B cell (primary cell): ENCODE measurements around the gene KLHL35. TPM values are rescaled to one million over a fixed set of nuclear protein-coding genes. Genes with fewer than 3 reads are reported as not detected.

Experiments used
- ATAC-seq: fragments of 200-7000 bp; cut with Tn5 transposase; one replicate; pipeline ENCODE4 v1.10.0; 2021; ENCODE audit warnings: low read depth, mild to moderate bottlenecking, moderate number of reproducible peaks, moderate library complexity
- CTCF ChIA-PET: fragments of 350-600 bp; sonication (Branson Sonifier 250); formaldehyde crosslinking; loops from one replicate; lab custom pipeline; 2021; ENCODE audit warnings: antibody characterized with exemption, inconsistent platforms; lab: Charles Lee
- POLR2A ChIA-PET: fragments of 350-600 bp; sonication (Branson Sonifier 250); formaldehyde crosslinking; loops from one replicate; lab custom pipeline; 2021; ENCODE audit warnings: antibody characterized with exemption; lab: Charles Lee
- DNase-seq: peaks from one replicate; pipeline ENCODE4 v3.0.0; 2013
- H2AFZ ChIP-seq: 2 replicates; pipeline ENCODE4 v1.6.1; 2012; ENCODE audit warnings: mild to moderate bottlenecking, low read depth, low read length; ENCODE audit not compliant: insufficient read depth, poor library complexity, severe bottlenecking
- H3K27ac ChIP-seq, 2 donors: 1 replicate in 1 of 2; 2 replicates in 1 of 2; pipeline ENCODE4 v1.5.1; 2012 to 2013; ENCODE audit warnings: low read length in 2 of 2, mild to moderate bottlenecking in 2 of 2, moderate library complexity in 1 of 2
- H3K27me3 ChIP-seq, 4 experiments: fragments of 200-600 bp in 1 of 4; sonication (generic) in 1 of 4; replicated peaks in 1 of 4; 1 replicate in 2 of 4; 2 replicates in 2 of 4; pipeline versions ENCODE4 v1.6.1 to v1.7.0; 2013 to 2016; ENCODE audit warnings: low read length in 3 of 4, mild to moderate bottlenecking in 2 of 4, mixed read lengths in 1 of 4, moderate library complexity in 1 of 4; ENCODE audit not compliant: insufficient read depth in 4 of 4, control insufficient read depth in 3 of 4; ENCODE audit errors: control extremely low read depth in 1 of 4
- H3K36me3 ChIP-seq, 2 experiments: replicated peaks in 1 of 2; 1 replicate in 1 of 2; 2 replicates in 1 of 2; pipeline versions ENCODE4 v1.6.1 to v1.7.1; 2013; ENCODE audit warnings: low read length in 1 of 2; ENCODE audit not compliant: insufficient read depth in 2 of 2, control insufficient read depth in 1 of 2; ENCODE audit errors: control extremely low read depth in 1 of 2, extremely low read depth in 1 of 2
- H3K4me1 ChIP-seq, 2 donors: fragments of 200-600 bp in 1 of 2; sonication (generic) in 1 of 2; 1 replicate in 1 of 2; 2 replicates in 1 of 2; pipeline versions ENCODE4 v1.5.1 to v1.6.1; 2013 to 2017; ENCODE audit warnings: low read length in 2 of 2; ENCODE audit not compliant: control insufficient read depth in 2 of 2, insufficient read depth in 2 of 2
- H3K4me2 ChIP-seq: replicated peaks from 2 replicates; pipeline ENCODE3; 2012; ENCODE audit warnings: mild to moderate bottlenecking, low read depth, low read length; ENCODE audit not compliant: poor library complexity, severe bottlenecking
- H3K4me3 ChIP-seq, 5 experiments: fragments of 200-600 bp in 1 of 5; sonication (generic) in 1 of 5; 1 replicate in 3 of 5; 2 replicates in 2 of 5; pipeline versions ENCODE4 v1.5.1 to v1.7.0; 2011 to 2016; ENCODE audit warnings: low read length in 4 of 5, mild to moderate bottlenecking in 4 of 5, low read depth in 2 of 5, control low read depth in 1 of 5, moderate library complexity in 1 of 5; ENCODE audit not compliant: insufficient read depth in 1 of 5; ENCODE audit errors: control extremely low read depth in 1 of 5, extremely low read depth in 1 of 5
- H3K79me2 ChIP-seq: fragments of 200-600 bp; sonication (generic); one replicate; pipeline ENCODE4 v1.6.0; 2016; ENCODE audit warnings: low read length; ENCODE audit not compliant: control insufficient read depth, insufficient read depth
- H3K9ac ChIP-seq: fragments of 200-600 bp; sonication (generic); 2 replicates; pipeline ENCODE4 v1.6.1; 2017; ENCODE audit warnings: mild to moderate bottlenecking, low read length, moderate library complexity
- H3K9me3 ChIP-seq, 3 donors: one replicate each; pipeline versions ENCODE4 v1.6.1 to v1.7.1; 2013; ENCODE audit warnings: low read length in 2 of 3; ENCODE audit not compliant: control insufficient read depth in 2 of 3, insufficient read depth in 1 of 3; ENCODE audit errors: control extremely low read depth in 1 of 3
- H4K20me1 ChIP-seq: 2 replicates; pipeline ENCODE4 v1.6.0; 2012; ENCODE audit warnings: mild to moderate bottlenecking, low read length; ENCODE audit not compliant: insufficient read depth, control insufficient read depth, poor library complexity, severe bottlenecking
- H3K27ac Mint-ChIP-seq: one replicate; pipeline ENCODE4 v1.8.0; 2021; ENCODE audit warnings: mixed read lengths
- H3K27me3 Mint-ChIP-seq: one replicate; pipeline ENCODE4 v1.8.0; 2021; ENCODE audit warnings: mixed read lengths
- H3K4me1 Mint-ChIP-seq: one replicate; pipeline ENCODE4 v1.8.0; 2021; ENCODE audit warnings: mixed read lengths
- H3K4me3 Mint-ChIP-seq: one replicate; pipeline ENCODE4 v1.8.0; 2021; ENCODE audit warnings: mixed read lengths
- H3K9me3 Mint-ChIP-seq: one replicate; pipeline ENCODE4 v1.8.0; 2022; ENCODE audit warnings: mixed read lengths; ENCODE audit not compliant: insufficient read depth
- CTCF ChIP-seq: fragments of 200-600 bp; IDR thresholded peaks from one replicate; pipeline ENCODE4 v1.8.0; 2022; ENCODE audit warnings: antibody characterized with exemption, mild to moderate bottlenecking
- EZH2 ChIP-seq: IDR thresholded peaks from 2 replicates; pipeline ENCODE4 v1.6.1; 2012; ENCODE audit warnings: borderline replicate concordance, low read depth, mild to moderate bottlenecking, moderate library complexity, low read length; ENCODE audit not compliant: insufficient read depth, poor library complexity, severe bottlenecking
- WGBS: methylation state at CpG from one replicate; pipeline ENCODE4 v1.1.5; 2013; ENCODE audit warnings: missing lambda C conversion rate; ENCODE audit not compliant: insufficient coverage; 5-methylcytosine and 5-hydroxymethylcytosine counted together
- intact Hi-C: fragments of 100-400 bp; cut with micrococcal nuclease; formaldehyde crosslinking; loops from one replicate; pipeline ENCODE4 v1.10.0; 2022
- polyA plus RNA-seq: library from polyadenylated mRNA; depleted of rRNA; stranded (reverse); fragments of >200 nt; gene quantifications from 2 replicates; pipeline ENCODE4 v1.2.3, GENCODE V29; 2012
- total RNA-seq, 2 donors: library from RNA; stranded (reverse); fragments of 120-200 nt in 1 of 2; gene quantifications; 1 replicate in 1 of 2; 2 replicates in 1 of 2; pipeline versions ENCODE4 v1.2.3 to v1.2.4, GENCODE V29; 2013 to 2022

Gene KLHL35
- total and polyA plus RNA-seq, 2 donors (not counting 1 experiment from before 2014, with no cell fraction given), result 0.55 to 0.59 TPM

DNA sequence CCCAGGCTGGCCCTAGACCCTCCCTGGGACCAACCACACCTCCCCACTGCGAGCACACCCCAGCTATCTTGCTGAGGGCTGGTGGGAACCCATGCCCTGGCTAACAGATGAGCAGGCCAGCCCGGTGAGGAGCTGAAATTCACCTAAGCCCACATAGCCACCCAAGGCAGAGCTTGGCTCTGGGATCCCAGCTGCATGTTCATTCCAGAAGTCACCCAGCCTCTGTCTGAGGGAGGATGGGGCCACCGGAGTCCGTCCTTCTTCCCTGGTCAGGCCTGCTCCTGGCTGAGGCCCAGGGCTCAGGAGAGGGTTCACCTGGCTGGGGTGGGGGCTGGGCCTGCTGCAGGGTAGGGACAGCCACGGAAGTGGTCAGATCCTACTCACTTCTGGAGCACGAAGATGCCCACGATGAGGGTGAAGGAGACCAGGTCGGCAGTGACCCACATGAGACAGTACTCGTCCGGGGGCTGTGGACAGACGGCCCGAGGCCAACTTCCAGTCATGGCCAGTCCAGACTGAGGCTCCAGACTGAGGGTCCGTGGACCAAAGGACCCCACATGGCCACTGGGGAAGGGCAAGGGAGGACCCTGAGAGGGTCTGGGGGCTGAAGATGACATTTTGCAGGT is 6.6 kb upstream of the KLHL35 start:
- no peaks in the 10 kb centered on the region for H3K9me3 ChIP-seq
- H3K36me3 ChIP-seq, result peaks cover 0 to 2% of the 10 kb centered on the region in 2 experiments
- CTCF ChIA-PET, result interaction anchor here (1.1 to 7.7 kb wide), 2 partner anchors 9 to 92 kb away, joined by 3 to 284 read pairs; no protein-coding TSS in a partner anchor
- no peak overlapping the region for H3K4me2 ChIP-seq
- no peaks in the 10 kb centered on the region for H3K4me1 ChIP-seq
- no peaks in the 10 kb centered on the region for H3K79me2 ChIP-seq
- H3K27me3 Mint-ChIP-seq, result no peaks in the 10 kb centered on the region
- H3K4me3 Mint-ChIP-seq, result no peak overlapping the region
- ATAC-seq, result no peak
- 91% methylated on average over 13 of the region's 13 CpGs for WGBS
- H3K4me3 ChIP-seq, result no peak overlapping the region
- TF ChIP-seq EZH2 (no peak), CTCF (no peak)
- DNase-seq, result no peak
- intact Hi-C loops, result no loop called here
- H2AFZ ChIP-seq, result no peak overlapping the region
- POLR2A ChIA-PET, result no interaction called here
- H3K9me3 Mint-ChIP-seq, result no peaks in the 10 kb centered on the region
- H3K27ac Mint-ChIP-seq, result no peak overlapping the region
- no peaks in the 10 kb centered on the region for H3K4me1 Mint-ChIP-seq
- H3K27me3 ChIP-seq, result peaks cover 0 to 4% (median under 1%) of the 10 kb centered on the region in 4 experiments
- H3K9ac ChIP-seq, result no peak overlapping the region
- no peak overlapping the region for H3K27ac ChIP-seq
- H4K20me1 ChIP-seq, result no peaks in the 10 kb centered on the region

- ATAC-seq (no peak), DNase-seq (no peak)
- Histone ChIP-seq H3K4me1 (no peaks in the 10 kb centered on the region), H3K36me3 (peaks cover 0 to 2% of the 10 kb centered on the region in 2 experiments), H3K9me3 (no peaks in the 10 kb centered on the region), H3K4me3 (no peak overlapping the region), H3K9ac (no peak overlapping the region), H3K27me3 (peaks cover 0 to 9% (median 0%) of the 10 kb centered on the region in 4 experiments), H4K20me1 (no peaks in the 10 kb centered on the region), H3K27ac (no peak overlapping the region), H3K4me2 (no peak overlapping the region), H2AFZ (no peak overlapping the region), H3K79me2 (no peaks in the 10 kb centered on the region)
- Mint-ChIP-seq H3K4me1 (no peaks in the 10 kb centered on the region), H3K27me3 (no peaks in the 10 kb centered on the region), H3K27ac (no peak overlapping the region), H3K9me3 (no peaks in the 10 kb centered on the region), H3K4me3 (no peak overlapping the region)
- TF ChIP-seq CTCF (no peak), EZH2 (no peak)
- POLR2A ChIA-PET, result no interaction called here
- 78% methylated on average over 12 of the region's 14 CpGs for WGBS
- intact Hi-C loops, result no loop called here
- CTCF ChIA-PET, result no interaction called here
Measured at GRCh38 chr11:75439026-75439425, 6.0 kb upstream of the KLHL35 start.
